HG03135 (cell line): ENCODE data around the gene DPYSL4.
"Not testable (repeated sequence)": the region's sequence is repeated elsewhere in the genome, so short reads cannot be mapped to it uniquely, and the experiment has no call there.

Experiments used
- ATAC-seq: cut with Tn5 transposase; IDR thresholded peaks from one replicate; pipeline ENCODE4 v1.9.1; 2021; ENCODE audit warnings: mild to moderate bottlenecking, moderate library complexity; ENCODE audit not compliant: unreplicated experiment

The DPYSL4 gene

GRCh38 chr10:132204781-132205473 is 18.2 kb downstream of the DPYSL4 start:
- ATAC-seq, result no peak

DNA sequence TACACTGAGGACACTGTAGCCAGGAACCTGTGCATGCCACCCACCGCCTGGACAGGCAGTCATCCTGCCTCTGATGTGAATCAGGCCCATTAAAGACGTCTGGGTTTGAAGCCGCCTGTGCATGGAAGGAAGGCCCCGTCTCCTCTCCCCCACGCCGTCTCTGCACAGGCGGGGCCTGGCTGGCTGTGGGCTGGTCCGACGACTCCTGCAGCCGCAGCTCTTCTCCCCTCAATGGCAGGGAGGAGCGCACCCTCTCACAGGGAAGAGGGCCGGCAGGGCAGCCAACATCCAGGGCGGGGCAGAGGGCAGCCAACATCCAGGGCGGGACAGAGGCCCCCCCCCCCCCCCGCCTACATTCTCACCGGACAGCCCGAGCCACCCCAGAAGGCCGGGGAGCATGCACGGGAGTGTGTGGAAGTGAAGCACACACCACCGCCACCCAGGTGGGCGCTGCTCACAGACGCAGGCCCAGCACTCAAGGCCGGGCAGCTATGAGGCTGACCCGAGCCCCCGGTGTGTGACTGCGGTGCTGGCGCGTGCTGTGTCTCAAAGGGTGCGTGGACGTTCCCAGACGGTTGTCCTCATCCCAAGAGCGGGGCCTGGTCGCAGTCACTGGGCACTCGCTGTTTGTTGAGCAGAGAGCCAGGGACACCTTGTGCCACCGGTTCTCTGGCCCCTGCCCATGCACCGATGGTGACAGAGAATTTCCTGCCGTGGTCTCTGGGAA is 19.1 kb downstream of the DPYSL4 start:
- no peak for ATAC-seq

DNA sequence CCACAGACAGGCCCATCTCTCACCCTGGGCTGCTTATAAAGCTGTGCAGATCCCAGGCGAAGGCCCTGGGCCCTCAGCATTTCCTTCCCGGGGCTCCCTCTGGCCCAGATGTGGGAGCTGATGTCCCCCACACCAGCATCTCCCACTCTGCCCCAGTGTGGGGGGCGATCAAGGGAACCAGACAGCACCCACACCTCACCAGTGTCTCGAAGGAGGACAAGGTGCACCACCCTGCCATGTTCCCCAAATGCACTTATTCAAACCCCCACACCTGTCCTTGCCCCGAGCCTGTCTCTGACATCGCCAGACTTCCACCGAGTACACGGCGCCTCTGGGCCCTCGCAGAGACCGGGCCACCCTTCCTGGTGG is 19.6 kb downstream of the DPYSL4 start:
- ATAC-seq, result no peak

- ATAC-seq, result no peak
Measured at GRCh38 chr10:132206806-132207535, 20.2 kb downstream of the DPYSL4 start.

DNA sequence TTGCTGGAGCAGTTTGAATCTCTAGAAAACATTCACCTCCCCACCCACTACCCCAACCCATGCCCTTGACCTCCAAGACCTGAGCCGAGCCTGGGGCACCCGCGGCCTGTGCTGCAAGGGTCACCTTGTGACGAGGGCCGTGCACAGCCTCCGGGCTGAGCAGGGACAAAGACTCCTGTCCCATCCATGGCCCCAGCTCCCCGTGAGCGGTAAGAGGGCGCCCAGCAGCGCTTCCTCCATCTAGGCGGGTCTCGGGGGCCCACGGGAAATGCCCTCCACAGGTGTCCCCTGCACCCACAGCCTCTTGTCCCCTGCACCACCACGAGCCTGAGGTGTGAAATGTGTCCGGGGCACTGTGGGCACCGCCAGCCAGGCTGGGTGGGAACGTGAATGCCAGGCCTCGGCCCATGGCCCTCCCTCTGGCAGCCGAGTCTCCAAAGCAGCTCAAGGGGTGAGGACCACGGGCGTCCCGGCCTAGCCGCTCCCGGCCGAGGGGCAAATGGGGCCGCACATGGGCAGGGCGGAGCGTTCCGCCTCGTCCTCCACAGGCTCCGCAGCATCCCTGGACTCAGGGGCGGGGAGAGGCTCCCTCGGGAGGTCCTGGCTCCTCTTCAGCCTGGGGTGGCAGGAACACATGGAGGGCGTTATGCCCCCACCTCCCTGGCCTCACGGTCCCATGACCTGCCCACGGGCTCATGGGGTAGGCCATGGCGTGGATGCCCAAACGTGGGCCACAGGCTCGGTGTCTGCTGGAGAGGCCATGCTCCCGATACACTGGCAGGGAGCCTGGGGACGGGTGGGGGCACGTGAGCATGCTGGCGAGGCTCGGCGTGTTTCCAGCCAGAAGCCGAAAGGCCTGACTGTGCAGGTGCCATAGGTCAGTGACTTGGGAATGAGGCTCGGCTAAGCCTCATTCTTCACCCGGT is 21.1 kb downstream of the DPYSL4 start:
- ATAC-seq, result no peak

DNA sequence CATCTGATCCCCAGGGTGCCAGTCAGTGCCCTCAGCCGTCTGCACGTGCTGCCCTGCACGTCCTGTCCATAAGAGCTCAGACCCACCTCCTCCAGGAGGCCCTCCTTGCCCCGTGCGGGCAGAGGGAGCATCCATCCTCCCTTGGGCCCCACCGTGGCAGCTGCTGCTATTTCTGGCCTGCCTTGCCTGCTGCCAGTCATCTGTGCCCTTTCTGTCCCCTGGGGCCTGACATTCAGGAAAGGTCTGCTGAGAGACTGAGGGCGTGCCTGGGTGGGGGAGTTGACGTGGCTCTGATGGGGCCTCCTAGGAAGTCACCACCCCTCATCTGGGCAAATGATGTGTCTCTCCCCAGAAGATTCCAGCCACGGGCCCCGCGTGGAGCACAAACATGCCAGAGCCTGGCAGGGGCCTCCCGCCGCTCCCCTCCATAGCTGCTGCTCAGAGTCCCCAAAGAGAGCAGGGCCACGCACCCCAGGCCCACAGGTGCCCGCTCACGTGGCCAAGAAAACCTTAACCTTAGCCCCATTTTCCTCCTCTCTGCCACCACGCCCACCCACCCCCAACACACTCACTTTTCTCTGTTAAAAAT is 21.8 kb downstream of the DPYSL4 start:
- ATAC-seq, result no peak

DNA sequence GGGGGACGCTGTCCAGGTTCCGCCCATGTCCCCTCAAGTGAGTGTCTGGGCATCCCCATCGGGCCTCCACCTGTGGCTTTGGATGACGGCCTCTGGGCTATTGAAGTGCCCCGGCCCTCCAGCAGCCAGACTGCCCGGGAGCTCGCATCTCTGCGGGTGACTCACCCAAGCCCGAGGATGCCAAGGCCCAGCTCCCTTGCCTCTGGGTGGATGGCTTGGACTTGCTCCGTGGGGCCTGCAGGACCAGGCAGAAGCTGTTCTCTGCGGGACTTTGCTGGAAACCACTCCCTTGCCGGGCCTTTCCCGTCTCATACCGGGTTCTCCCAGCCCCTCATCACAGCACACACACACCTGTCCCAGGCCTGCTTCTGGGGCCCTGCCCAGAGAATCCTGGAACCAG is 22.4 kb downstream of the DPYSL4 start:
- ATAC-seq, result no peak

GRCh38 chr10:132209978-132210530 is 23.3 kb downstream of the DPYSL4 start:
- ATAC-seq, result no peak

DNA sequence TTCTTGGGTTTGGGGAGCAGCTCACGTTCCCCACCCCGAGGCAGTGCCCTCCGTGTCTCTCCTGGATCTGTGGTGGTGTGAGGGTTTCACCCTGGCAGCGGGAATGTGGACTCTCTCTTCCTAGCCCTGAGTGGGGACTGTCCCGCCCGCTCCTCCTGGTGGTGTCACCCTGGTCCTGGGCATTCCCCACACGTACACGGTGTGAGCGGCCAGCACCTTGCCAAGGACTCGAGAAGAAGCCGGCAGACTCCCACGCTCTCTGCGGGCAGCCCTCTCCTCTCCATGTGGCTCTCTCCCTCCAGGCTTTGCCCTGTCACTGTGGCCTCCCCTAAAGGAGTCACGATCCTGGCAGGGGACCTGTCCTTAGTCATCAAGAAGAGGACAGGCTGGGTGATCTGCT is 24.0 kb downstream of the DPYSL4 start:
- ATAC-seq, result no peak

DNA sequence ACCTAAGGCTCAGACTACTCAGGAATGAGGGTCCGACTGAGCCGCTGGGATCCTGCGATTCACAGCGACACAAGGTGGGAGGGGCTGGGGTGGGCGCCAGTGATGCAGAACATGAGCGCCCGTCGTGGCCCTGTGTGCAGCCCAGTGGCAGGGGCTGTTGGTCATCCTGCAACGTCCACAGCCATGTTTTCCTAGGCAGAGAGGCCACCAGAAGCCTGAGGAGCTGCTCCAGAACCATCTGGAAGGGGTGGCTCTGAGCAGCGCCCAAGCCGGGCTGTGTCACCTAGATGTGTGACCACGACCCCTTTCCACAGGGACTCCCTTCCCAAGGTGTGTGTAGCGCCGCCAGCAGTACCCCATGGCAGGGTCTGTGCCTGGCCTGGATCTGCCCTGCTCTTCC is 24.5 kb downstream of the DPYSL4 start:
- ATAC-seq, result no peak

- no peak for ATAC-seq
Measured at GRCh38 chr10:132212816-132213215, 26.1 kb downstream of the DPYSL4 start.

DNA sequence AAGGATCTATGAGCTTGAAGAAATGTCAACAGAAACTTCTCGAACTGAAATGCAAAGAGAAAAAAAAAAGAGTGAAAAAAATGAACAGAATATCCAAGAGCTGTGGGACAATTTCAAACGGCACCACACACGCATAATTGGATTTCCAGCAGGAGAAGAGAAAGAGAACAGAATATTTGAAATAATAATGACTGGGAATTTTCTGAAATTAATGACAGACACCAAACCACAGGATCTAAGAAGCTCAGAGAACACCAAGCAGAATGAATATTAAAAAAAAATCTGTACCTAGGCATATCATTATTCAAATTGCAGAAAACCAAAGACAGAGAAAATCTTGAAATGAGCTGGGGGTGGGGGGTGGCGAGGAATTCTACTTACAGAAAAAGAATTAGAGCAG is 27.2 kb downstream of the DPYSL4 start:
- ATAC-seq, result no peak

GRCh38 chr10:132216441-132216840 is 29.7 kb downstream of the DPYSL4 start:
- not testable (repeated sequence) for ATAC-seq

DNA sequence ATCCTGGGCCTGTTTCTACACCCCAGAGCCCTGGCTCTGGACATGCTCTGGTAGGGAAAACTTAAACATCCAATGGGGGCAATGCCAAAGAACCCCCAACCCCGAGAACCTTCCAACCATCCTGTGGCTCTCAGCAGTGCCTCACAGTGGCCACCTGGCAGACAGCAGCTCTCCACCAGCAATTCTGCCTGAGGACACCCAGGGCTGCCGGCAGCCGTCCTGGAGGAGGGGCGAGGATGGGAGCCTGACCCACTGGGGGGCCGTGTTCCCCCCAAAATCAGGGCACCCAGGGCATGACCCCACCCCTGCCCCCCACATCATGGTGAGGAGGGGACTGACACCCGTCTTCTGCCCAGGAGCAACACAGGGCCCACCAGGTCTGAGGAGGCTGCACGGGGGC is 32.7 kb downstream of the DPYSL4 start:
- ATAC-seq, result no peak

DNA sequence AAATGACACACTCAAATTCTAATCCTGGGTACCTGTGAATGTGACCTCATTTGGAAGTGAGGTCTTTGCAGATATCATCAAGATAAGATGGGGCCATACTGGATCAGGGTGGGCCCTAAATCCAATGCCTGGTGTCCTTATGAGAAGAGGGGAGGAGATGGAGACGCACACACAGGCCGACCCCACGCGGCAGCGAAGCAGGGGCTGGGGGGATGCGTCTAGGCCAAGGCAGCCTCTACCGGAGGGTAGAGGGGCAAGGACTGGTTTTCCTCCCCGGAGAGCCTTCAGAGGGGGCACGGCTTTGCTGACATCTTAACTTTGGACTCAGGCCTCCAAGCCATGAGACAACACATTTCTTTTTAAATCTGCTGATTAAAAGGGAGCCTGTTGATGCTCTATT is 33.3 kb downstream of the DPYSL4 start:
- no peak for ATAC-seq

DNA sequence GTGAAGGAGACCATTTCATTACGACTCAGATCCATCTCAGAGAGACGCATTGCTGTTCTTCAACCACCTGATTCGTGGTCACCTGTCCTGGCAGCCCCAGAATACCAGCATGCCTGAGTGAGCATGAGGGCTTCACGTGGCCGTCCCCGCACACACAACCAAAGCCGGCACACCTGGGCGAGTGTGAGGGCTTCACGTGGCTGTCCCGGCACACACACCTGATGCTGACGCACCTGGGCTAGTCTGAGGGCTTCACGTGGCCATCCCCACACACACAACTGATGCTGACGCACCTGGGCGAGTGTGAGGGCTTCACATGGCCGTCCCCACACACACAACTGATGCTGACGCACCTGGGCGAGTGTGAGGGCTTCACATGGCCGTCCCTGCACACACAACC is 34.2 kb downstream of the DPYSL4 start:
- ATAC-seq, result not testable (repeated sequence)

DNA sequence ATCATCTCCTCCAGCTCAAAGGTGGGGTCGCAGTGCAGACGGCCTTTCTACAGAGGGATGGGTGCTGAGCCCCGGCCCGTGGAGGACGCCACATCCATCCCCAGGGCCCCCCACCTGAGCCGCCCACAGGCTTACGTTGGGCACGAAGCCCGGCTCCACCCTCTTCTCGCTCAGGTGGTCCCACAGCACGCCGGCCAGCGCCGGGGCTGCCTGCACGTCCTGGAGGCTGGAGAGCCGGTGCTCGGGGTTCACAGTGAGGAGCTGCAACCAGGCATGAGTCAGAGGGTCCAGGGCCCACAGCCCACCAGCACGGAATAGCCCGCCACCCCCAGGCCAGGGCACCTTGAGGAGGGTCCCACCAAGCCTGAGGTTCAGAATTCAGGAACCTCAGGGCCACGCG is 36.0 kb downstream of the DPYSL4 start:
- ATAC-seq, result no peak

- no peak for ATAC-seq
Measured at GRCh38 chr10:132223156-132223590, 36.4 kb downstream of the DPYSL4 start.

DNA sequence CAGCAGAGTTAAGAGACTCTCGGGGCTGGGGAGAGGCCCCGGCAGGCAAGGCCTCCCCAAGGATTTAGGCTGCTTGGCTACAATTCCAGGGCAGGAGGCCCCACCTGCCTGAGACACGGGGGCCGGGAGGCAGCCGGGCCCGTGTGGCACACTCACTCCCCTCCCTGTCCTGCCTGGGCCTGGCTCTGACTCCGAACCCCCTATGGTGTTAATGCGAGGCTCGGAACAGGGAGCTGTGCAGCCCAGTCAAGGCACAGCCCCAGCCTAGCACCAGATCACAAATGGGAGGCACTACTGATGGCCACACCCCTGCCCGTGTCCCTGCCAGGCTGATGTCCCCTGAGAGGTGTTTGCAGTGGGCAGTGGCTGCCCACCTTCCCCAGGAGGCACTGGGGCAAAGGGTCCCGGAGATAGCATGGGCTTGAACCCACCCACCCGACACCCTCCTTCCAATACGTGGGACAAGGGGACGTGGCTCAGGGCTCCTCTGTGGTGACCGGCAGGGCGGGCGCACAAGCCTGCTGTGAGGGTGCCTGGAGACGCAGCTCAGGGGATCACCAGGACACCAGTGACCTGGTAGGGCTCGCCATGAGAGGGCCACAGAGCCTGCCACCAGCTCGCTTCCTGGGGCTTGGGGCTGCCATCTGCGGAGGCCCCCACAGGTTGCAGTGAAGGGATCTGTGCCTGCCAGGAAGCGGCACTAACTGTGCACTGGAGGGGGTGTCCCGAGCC is 37.0 kb downstream of the DPYSL4 start:
- ATAC-seq, result no peak
